ENCODE measurements around the gene AKTIP. TPM values are rescaled to one million over a fixed set of nuclear protein-coding genes. Genes with fewer than 3 reads are reported as not detected.

Gene AKTIP
- total RNA-seq, 2 experiments from 2014 or later = 51.2 to 53.3 TPM

DNA sequence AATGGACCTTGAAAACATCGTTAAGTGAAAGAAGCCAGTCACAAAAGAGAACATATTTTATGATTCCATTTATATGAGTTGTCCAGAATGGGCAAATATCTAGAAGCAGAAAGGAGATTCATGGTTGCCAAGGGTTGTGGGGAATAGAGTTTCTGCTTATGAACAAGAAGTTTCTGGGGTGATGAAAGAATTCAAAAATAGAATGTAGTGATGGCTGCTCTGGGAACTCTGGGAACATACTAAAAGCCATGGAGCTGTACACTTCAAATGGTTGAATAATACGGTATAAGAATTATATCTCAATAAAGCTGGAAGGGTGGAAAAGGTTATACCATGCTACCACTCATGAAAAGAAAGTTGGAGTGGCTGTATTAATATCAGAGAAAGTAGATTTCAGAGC, 18.5 kb downstream of the AKTIP start:
- CTCF ChIA-PET = no interaction called here
- Mint-ChIP-seq H3K9me3 (peaks cover 14% of the 10 kb centered on the region), H3K36me3 (ENCODE audit: low read depth) (peaks cover 100% of the 10 kb centered on the region)

DNA sequence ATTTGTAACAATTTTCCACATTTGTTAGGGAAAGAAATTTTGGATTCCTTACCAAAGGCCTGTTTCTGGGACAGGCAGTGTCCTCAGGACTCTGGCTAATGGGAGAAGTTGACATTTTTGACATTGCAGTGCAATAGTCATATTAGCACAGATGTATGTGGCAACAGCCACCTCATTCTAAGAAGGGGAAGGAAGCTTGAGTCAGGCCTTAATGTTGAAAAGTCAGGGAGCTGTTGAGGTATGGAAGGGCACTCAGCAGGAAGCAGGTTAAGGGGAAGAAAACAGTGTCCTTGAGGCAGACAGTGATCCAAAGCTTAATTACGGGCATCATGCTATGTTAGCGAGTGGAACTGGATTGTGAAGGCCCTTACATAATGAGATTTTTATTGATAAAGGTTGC, 20.9 kb downstream of the AKTIP start:
- intact Hi-C loops (cut with DNase I, micrococcal nuclease) = loop anchor here in 1 of 2 experiments (2.0 kb wide), 1 partner anchor 17 kb away; no protein-coding TSS in a partner anchor
- Mint-ChIP-seq H3K27ac (peak overlapping the region; percentile 74), H3K36me3 (ENCODE audit: low read depth) (peaks cover 100% of the 10 kb centered on the region), H3K4me3 (no peak overlapping the region), H3K9me3 (peaks cover 11% of the 10 kb centered on the region), H3K27me3 (no peaks in the 10 kb centered on the region), H3K4me1 (ENCODE audit: low read depth) (peaks cover 62% of the 10 kb centered on the region)
- no peak overlapping the region for H3K27ac ChIP-seq (ENCODE audit: low read depth in 1 of 2, low read length in 2 of 2)
- ChIA-PET POLR2A (interaction anchor here (1.0 to 5.9 kb wide), 3 partner anchors 16 to 25 kb away, joined by 3 to 39 read pairs (median 4); no protein-coding TSS in a partner anchor), CTCF (no interaction called here)
- H3K27me3 ChIP-seq (ENCODE audit: control insufficient read depth in 1 of 2, insufficient read depth in 2 of 2, low read length in 2 of 2) = no peaks in the 10 kb centered on the region
- ATAC-seq (ENCODE audit: poor library complexity) (no peak), DNase-seq (peak in 2 of 14 experiments; percentile 32 to 45)
- TF ChIP-seq, protein P1, sequence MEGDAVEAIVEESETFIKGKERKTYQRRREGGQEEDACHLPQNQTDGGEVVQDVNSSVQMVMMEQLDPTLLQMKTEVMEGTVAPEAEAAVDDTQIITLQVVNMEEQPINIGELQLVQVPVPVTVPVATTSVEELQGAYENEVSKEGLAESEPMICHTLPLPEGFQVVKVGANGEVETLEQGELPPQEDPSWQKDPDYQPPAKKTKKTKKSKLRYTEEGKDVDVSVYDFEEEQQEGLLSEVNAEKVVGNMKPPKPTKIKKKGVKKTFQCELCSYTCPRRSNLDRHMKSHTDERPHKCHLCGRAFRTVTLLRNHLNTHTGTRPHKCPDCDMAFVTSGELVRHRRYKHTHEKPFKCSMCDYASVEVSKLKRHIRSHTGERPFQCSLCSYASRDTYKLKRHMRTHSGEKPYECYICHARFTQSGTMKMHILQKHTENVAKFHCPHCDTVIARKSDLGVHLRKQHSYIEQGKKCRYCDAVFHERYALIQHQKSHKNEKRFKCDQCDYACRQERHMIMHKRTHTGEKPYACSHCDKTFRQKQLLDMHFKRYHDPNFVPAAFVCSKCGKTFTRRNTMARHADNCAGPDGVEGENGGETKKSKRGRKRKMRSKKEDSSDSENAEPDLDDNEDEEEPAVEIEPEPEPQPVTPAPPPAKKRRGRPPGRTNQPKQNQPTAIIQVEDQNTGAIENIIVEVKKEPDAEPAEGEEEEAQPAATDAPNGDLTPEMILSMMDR (IDR thresholded peaks at IDR 0.05) = no peak
- peaks cover 99% of the 10 kb centered on the region for H3K36me3 ChIP-seq (ENCODE audit: insufficient read depth, low read length)
- no peak overlapping the region for H3K4me3 ChIP-seq (ENCODE audit: low read length)
- peaks cover 7% of the 10 kb centered on the region for H3K4me1 ChIP-seq (ENCODE audit: insufficient read depth, low read length)
- H3K9me3 ChIP-seq (ENCODE audit: control insufficient read depth in 1 of 2, insufficient read depth in 1 of 2, low read length in 2 of 2) = peaks cover 17 to 24% of the 10 kb centered on the region in 2 experiments

More for the DNA sequence above, 18.5 kb downstream of the AKTIP start:
- Histone ChIP-seq H3K27ac (ENCODE audit: low read depth in 1 of 2, low read length in 2 of 2) (no peak overlapping the region), H3K27me3 (ENCODE audit: control insufficient read depth in 1 of 2, insufficient read depth in 2 of 2, low read length in 2 of 2) (no peaks in the 10 kb centered on the region), H3K9me3 (ENCODE audit: control insufficient read depth in 1 of 2, insufficient read depth in 1 of 2, low read length in 2 of 2) (peaks cover 17 to 28% of the 10 kb centered on the region in 2 experiments), H3K4me3 (ENCODE audit: low read length) (no peak overlapping the region), H3K36me3 (ENCODE audit: insufficient read depth, low read length) (peaks cover 97% of the 10 kb centered on the region), H3K4me1 (ENCODE audit: insufficient read depth, low read length) (no peaks in the 10 kb centered on the region)
- Mint-ChIP-seq H3K27me3 (no peaks in the 10 kb centered on the region), H3K27ac (peak overlapping the region; percentile 58), H3K4me3 (no peak overlapping the region), H3K4me1 (ENCODE audit: low read depth) (peaks cover 63% of the 10 kb centered on the region)
- DNase-seq = no peak
- intact Hi-C loops (cut with DNase I, micrococcal nuclease) = loop anchor here in 1 of 2 experiments (2.0 kb wide), 1 partner anchor 24 kb away; no protein-coding TSS in a partner anchor
- POLR2A ChIA-PET = no interaction called here
- TF ChIP-seq, protein P1 (IDR thresholded peaks at IDR 0.05) = no peak
- no peak for ATAC-seq (ENCODE audit: poor library complexity)

DNA sequence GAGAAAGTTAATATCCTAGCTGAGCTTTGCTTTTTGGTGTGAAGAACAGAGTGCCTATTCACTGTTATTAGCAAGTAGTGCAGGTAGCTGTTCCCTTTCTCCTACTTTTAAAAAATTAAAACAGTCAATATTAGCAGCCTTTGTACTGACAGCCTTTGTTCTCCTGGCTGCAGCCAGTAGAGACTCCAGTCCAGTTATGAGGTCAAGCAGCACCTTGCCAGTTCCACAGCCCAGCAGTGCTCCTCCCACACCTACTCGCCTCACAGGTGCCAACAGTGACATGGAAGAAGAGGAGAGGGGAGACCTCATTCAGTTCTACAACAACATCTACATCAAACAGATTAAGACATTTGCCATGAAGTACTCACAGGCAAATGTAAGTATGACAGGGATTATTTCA, 22.6 kb downstream of the AKTIP start:
- ATAC-seq (ENCODE audit: poor library complexity) (no peak), DNase-seq (no peak)
- Histone ChIP-seq H3K9me3 (ENCODE audit: control insufficient read depth in 1 of 2, insufficient read depth in 1 of 2, low read length in 2 of 2) (peaks cover 7 to 9% of the 10 kb centered on the region in 2 experiments), H3K4me3 (ENCODE audit: low read length) (no peak overlapping the region), H3K4me1 (ENCODE audit: insufficient read depth, low read length) (peaks cover 7% of the 10 kb centered on the region), H3K27me3 (ENCODE audit: control insufficient read depth in 1 of 2, insufficient read depth in 2 of 2, low read length in 2 of 2) (no peaks in the 10 kb centered on the region), H3K36me3 (ENCODE audit: insufficient read depth, low read length) (peaks cover 90% of the 10 kb centered on the region), H3K27ac (ENCODE audit: low read depth in 1 of 2, low read length in 2 of 2) (peak overlapping the region in 1 of 2 donors; percentile 8)
- no peak overlapping the region for H3K4me3 Mint-ChIP-seq
- peaks cover 100% of the 10 kb centered on the region for H3K36me3 Mint-ChIP-seq (ENCODE audit: low read depth)
- H3K27me3 Mint-ChIP-seq = no peaks in the 10 kb centered on the region
- H3K9me3 Mint-ChIP-seq = peaks cover 4% of the 10 kb centered on the region
- H3K27ac Mint-ChIP-seq = peak overlapping the region; percentile 74
- peaks cover 66% of the 10 kb centered on the region for H3K4me1 Mint-ChIP-seq (ENCODE audit: low read depth)
- ChIA-PET CTCF (interaction anchor here (1.3 kb wide), 1 partner anchor 18 kb away, joined by 3 read pairs; no protein-coding TSS in a partner anchor), POLR2A (interaction anchor here (0.9 to 5.9 kb wide), 7 partner anchors 10 to 45 kb away, joined by 3 to 39 read pairs (median 7); partner anchors contain the start of genes AKTIP and RBL2)
- intact Hi-C loops (cut with DNase I, micrococcal nuclease) = no loop called here
- TF ChIP-seq, protein P1 (IDR thresholded peaks at IDR 0.05) = no peak
